HepG2 (cell line): Measurements from ENCODE around the gene SEMA4A. TPM values are rescaled to one million over a fixed set of nuclear protein-coding genes. Genes with fewer than 3 reads are reported as not detected.

Source experiments
- FOSL2 ChIP-seq: sonication (generic); formaldehyde crosslinking; IDR thresholded peaks from 2 replicates; pipeline ENCODE4 v1.4.0; 2020; ENCODE audit warnings: missing genetic modification reagents
- FOXA3 ChIP-seq: IDR thresholded peaks from 2 replicates; pipeline ENCODE4 v1.6.1; 2016; ENCODE audit warnings: missing genetic modification reagents, missing compliant biosample characterization
- MED8 ChIP-seq: sonication (generic); formaldehyde crosslinking; IDR thresholded peaks from 2 replicates; pipeline ENCODE4 v1.8.1; 2023; ENCODE audit warnings: mild to moderate bottlenecking, missing genetic modification reagents; ENCODE audit not compliant: insufficient replicate concordance
- MIXL1 ChIP-seq: IDR thresholded peaks from 2 replicates; pipeline ENCODE4 v1.6.1; 2016
- MTA1 ChIP-seq: sonication (generic); formaldehyde crosslinking; IDR thresholded peaks from 2 replicates; pipeline ENCODE4 v1.4.0; 2020; ENCODE audit warnings: missing genetic modification reagents, mild to moderate bottlenecking, borderline replicate concordance
- NPAS2 ChIP-seq: sonication (generic); formaldehyde crosslinking; IDR thresholded peaks from 2 replicates; pipeline ENCODE4 v1.8.0; 2022; ENCODE audit warnings: mild to moderate bottlenecking, missing genetic modification reagents, borderline replicate concordance
- NR1H2 ChIP-seq: sonication (generic); formaldehyde crosslinking; IDR thresholded peaks from 2 replicates; pipeline ENCODE4 v1.8.1; 2022; ENCODE audit warnings: low read depth, missing genetic modification reagents, borderline replicate concordance
- RFXANK ChIP-seq: IDR thresholded peaks from 2 replicates; pipeline ENCODE4 v1.6.1; 2016
- SMARCC2 ChIP-seq: fragments of 450-650 bp; IDR thresholded peaks from 2 replicates; pipeline ENCODE4 v1.6.1; 2017; ENCODE audit warnings: antibody characterized with exemption, mild to moderate bottlenecking
- ZKSCAN5 ChIP-seq: sonication (generic); formaldehyde crosslinking; IDR thresholded peaks from 2 replicates; pipeline ENCODE4 v1.5.1; 2020; ENCODE audit warnings: mild to moderate bottlenecking, missing genetic modification reagents
- ZNF12 ChIP-seq: sonication (generic); formaldehyde crosslinking; IDR thresholded peaks from 2 replicates; pipeline ENCODE4 v1.5.0; 2020; ENCODE audit warnings: missing genetic modification reagents
- ZNF333 ChIP-seq: sonication (generic); formaldehyde crosslinking; IDR thresholded peaks from 2 replicates; pipeline ENCODE4 v1.4.0; 2020; ENCODE audit warnings: mild to moderate bottlenecking, missing genetic modification reagents, borderline replicate concordance
- ZNF547 ChIP-seq: sonication (generic); formaldehyde crosslinking; IDR thresholded peaks from 2 replicates; pipeline ENCODE4 v1.5.1; 2020; ENCODE audit warnings: mild to moderate bottlenecking, missing genetic modification reagents
- ZNF549 ChIP-seq: sonication (generic); formaldehyde crosslinking; IDR thresholded peaks from 2 replicates; pipeline ENCODE4 v1.5.0; 2020; ENCODE audit warnings: missing genetic modification reagents
- ZNF644 ChIP-seq: IDR thresholded peaks from 2 replicates; pipeline ENCODE4 v1.6.1; 2016; ENCODE audit warnings: low read depth
- ZNF652 ChIP-seq: IDR thresholded peaks from 2 replicates; pipeline ENCODE4 v1.6.1; 2016; ENCODE audit warnings: low read depth, borderline replicate concordance
- ZNF772 ChIP-seq: sonication (generic); formaldehyde crosslinking; IDR thresholded peaks from 2 replicates; pipeline ENCODE4 v1.5.0; 2020; ENCODE audit warnings: mild to moderate bottlenecking, missing genetic modification reagents
- ZNF816 ChIP-seq: sonication (generic); formaldehyde crosslinking; IDR thresholded peaks from 2 replicates; pipeline ENCODE4 v1.8.0; 2022; ENCODE audit warnings: missing genetic modification reagents, mild to moderate bottlenecking, borderline replicate concordance
- ZSCAN9 ChIP-seq: IDR thresholded peaks from 2 replicates; pipeline ENCODE4 v1.6.1; 2016; ENCODE audit warnings: borderline replicate concordance
- polyA plus RNA-seq, 8 experiments: library from polyadenylated mRNA; depleted of rRNA in 3 of 8; stranded (reverse) in 7 of 8; unstranded in 1 of 8; fragments of >200 nt; fragmentation: Illumina TruSeq in 4 of 8; extraction: Trizol in 4 of 8; gene quantifications; 2 replicates each; pipeline versions ENCODE4 v1.2.1 to v1.2.3, GENCODE V29; 2011 to 2016; ENCODE audit warnings: low read depth in 4 of 8, missing spikeins in 1 of 8, mixed read lengths in 1 of 8; ENCODE audit not compliant: insufficient read depth in 1 of 8
- total RNA-seq, 5 experiments: library from RNA; depleted of rRNA; stranded (reverse); fragments of >200 nt; fragmentation: Illumina TruSeq; extraction: Trizol; gene quantifications; 2 replicates each; pipeline ENCODE4 v1.2.3, GENCODE V29; 2016; ENCODE audit warnings: low read depth in 1 of 5
- TF ChIP-seq, protein P1 (sequence below): sonication (generic); formaldehyde crosslinking; IDR thresholded peaks from 2 replicates; pipeline ENCODE4 v1.4.0; 2020; ENCODE audit warnings: missing genetic modification reagents
- TF ChIP-seq, protein P2 (sequence below): sonication (generic); formaldehyde crosslinking; IDR thresholded peaks from 2 replicates; pipeline ENCODE4 v1.8.1; 2023; ENCODE audit warnings: mild to moderate bottlenecking, missing genetic modification reagents, borderline replicate concordance
- TF ChIP-seq, protein P3 (sequence below): IDR thresholded peaks from 2 replicates; pipeline ENCODE4 v1.6.1; 2016; ENCODE audit warnings: low read depth, control low read depth
- TF ChIP-seq, protein P4 (sequence below): sonication (generic); formaldehyde crosslinking; IDR thresholded peaks from 2 replicates; pipeline ENCODE4 v1.4.0; 2020; ENCODE audit warnings: missing genetic modification reagents
- TF ChIP-seq, protein P5 (sequence below): sonication (generic); formaldehyde crosslinking; IDR thresholded peaks from 2 replicates; pipeline ENCODE4 v1.4.0; 2020; ENCODE audit warnings: missing genetic modification reagents, mild to moderate bottlenecking, borderline replicate concordance

Gene SEMA4A
- total and polyA plus RNA-seq, 2 of the 13 experiments (the other 11 are each of a cell fraction or from before 2014, with no cell fraction given): 0.09 to 0.20 TPM

DNA sequence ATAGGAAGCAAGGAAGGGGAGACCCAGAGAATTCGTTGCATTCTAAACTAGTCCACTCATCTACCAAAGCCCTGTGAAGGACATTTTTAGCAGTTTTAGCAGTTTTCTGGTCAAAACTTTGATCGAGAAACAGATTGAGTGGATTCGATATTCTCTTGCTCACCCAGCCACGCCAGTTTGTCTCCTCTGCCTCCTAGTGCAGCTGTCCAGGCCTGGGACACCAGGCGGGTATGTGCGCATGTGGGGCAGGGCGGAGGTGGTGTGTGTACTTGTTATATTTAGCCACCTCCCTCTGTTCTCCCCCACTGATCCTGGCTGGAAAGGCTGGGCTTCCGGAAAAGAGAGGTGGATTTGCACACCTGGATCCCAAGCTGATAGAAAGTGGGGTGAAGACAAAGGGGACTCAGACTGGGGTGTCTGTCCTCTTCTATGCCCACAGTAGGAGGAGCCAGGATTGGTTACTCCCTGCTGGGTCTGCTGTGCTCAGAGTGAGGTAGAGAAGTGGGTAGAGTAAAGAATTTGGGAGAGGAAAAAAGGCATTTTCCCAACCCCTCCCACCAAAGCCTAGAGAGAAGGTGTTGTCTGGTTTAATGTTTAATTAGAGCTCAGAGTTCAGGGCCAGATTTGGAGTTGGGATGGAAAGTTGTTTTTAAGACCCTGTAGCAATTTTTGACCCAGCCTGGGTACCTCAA, 35.1 kb upstream of the SEMA4A start (continued):
- TF ChIP-seq, protein P1, sequence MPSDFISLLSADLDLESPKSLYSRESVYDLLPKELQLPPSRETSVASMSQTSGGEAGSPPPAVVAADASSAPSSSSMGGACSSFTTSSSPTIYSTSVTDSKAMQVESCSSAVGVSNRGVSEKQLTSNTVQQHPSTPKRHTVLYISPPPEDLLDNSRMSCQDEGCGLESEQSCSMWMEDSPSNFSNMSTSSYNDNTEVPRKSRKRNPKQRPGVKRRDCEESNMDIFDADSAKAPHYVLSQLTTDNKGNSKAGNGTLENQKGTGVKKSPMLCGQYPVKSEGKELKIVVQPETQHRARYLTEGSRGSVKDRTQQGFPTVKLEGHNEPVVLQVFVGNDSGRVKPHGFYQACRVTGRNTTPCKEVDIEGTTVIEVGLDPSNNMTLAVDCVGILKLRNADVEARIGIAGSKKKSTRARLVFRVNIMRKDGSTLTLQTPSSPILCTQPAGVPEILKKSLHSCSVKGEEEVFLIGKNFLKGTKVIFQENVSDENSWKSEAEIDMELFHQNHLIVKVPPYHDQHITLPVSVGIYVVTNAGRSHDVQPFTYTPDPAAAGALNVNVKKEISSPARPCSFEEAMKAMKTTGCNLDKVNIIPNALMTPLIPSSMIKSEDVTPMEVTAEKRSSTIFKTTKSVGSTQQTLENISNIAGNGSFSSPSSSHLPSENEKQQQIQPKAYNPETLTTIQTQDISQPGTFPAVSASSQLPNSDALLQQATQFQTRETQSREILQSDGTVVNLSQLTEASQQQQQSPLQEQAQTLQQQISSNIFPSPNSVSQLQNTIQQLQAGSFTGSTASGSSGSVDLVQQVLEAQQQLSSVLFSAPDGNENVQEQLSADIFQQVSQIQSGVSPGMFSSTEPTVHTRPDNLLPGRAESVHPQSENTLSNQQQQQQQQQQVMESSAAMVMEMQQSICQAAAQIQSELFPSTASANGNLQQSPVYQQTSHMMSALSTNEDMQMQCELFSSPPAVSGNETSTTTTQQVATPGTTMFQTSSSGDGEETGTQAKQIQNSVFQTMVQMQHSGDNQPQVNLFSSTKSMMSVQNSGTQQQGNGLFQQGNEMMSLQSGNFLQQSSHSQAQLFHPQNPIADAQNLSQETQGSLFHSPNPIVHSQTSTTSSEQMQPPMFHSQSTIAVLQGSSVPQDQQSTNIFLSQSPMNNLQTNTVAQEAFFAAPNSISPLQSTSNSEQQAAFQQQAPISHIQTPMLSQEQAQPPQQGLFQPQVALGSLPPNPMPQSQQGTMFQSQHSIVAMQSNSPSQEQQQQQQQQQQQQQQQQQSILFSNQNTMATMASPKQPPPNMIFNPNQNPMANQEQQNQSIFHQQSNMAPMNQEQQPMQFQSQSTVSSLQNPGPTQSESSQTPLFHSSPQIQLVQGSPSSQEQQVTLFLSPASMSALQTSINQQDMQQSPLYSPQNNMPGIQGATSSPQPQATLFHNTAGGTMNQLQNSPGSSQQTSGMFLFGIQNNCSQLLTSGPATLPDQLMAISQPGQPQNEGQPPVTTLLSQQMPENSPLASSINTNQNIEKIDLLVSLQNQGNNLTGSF (CRISPR knock-in tag): no peak
- 0 out of 2 replicates have a peak, but pooled peaks have one; percentile 37 for TF ChIP-seq MTA1
- TF ChIP-seq RFXANK: no peak
- TF ChIP-seq, protein P2, sequence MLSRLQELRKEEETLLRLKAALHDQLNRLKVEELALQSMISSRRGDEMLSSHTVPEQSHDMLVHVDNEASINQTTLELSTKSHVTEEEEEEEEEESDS (CRISPR knock-in tag): no peak
- no peak for TF ChIP-seq ZNF12 (CRISPR knock-in tag)
- TF ChIP-seq MIXL1 (CRISPR knock-in tag): peak; percentile 56
- 0 out of 2 replicates have a peak, but pooled peaks have one; percentile 43 for TF ChIP-seq ZSCAN9 (CRISPR knock-in tag)
- no peak for TF ChIP-seq SMARCC2
- no peak for TF ChIP-seq NPAS2
- no peak for TF ChIP-seq NR1H2 (CRISPR knock-in tag)
- no peak for TF ChIP-seq ZNF816
- TF ChIP-seq ZKSCAN5: no peak
- TF ChIP-seq MED8 (CRISPR knock-in tag): no peak
- TF ChIP-seq, protein P3, sequence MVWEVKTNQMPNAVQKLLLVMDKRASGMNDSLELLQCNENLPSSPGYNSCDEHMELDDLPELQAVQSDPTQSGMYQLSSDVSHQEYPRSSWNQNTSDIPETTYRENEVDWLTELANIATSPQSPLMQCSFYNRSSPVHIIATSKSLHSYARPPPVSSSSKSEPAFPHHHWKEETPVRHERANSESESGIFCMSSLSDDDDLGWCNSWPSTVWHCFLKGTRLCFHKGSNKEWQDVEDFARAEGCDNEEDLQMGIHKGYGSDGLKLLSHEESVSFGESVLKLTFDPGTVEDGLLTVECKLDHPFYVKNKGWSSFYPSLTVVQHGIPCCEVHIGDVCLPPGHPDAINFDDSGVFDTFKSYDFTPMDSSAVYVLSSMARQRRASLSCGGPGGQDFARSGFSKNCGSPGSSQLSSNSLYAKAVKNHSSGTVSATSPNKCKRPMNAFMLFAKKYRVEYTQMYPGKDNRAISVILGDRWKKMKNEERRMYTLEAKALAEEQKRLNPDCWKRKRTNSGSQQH (CRISPR knock-in tag): no peak
- TF ChIP-seq FOSL2 (CRISPR knock-in tag): peak; percentile 21
- TF ChIP-seq ZNF644 (CRISPR knock-in tag): no peak
- TF ChIP-seq ZNF549 (CRISPR knock-in tag): no peak
- TF ChIP-seq ZNF652: no peak
- TF ChIP-seq, protein P4, sequence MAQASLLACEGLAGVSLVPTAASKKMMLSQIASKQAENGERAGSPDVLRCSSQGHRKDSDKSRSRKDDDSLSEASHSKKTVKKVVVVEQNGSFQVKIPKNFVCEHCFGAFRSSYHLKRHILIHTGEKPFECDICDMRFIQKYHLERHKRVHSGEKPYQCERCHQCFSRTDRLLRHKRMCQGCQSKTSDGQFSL (CRISPR knock-in tag): no peak; the same call in 1 of the 2 replicates
- no peak for TF ChIP-seq ZNF333
- TF ChIP-seq FOXA3: peak; percentile 30; the same call in 1 of the 2 replicates
- peak; percentile 73; the same call in 1 of the 2 replicates for TF ChIP-seq ZNF772 (CRISPR knock-in tag)
- no peak; the same call in 1 of the 2 replicates for TF ChIP-seq ZNF547 (CRISPR knock-in tag)
- TF ChIP-seq, protein P5, sequence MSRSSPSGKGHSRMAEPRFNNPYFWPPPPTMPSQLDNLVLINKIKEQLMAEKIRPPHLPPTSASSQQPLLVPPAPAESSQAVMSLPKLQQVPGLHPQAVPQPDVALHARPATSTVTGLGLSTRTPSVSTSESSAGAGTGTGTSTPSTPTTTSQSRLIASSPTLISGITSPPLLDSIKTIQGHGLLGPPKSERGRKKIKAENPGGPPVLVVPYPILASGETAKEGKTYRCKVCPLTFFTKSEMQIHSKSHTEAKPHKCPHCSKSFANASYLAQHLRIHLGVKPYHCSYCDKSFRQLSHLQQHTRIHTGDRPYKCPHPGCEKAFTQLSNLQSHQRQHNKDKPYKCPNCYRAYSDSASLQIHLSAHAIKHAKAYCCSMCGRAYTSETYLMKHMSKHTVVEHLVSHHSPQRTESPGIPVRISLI (CRISPR knock-in tag): no peak
